Endothelial cell of hepatic sinusoid (primary cell): ENCODE measurements around the gene RBM4.

Experiments
- in situ Hi-C: cut with HindIII; loops from 2 replicates; pipeline ENCODE4 v1.10.0; 2017; ENCODE audit warnings: low sequenced_read_pairs

RBM4 gene

GRCh38 chr11:66687831-66688281 lies 49.4 kb downstream of the RBM4 start:
- in situ Hi-C loops = no loop called here

GRCh38 chr11:66688561-66689534 lies 50.3 kb downstream of the RBM4 start:
- in situ Hi-C loops = no loop called here

- in situ Hi-C loops = no loop called here
Measured at GRCh38 chr11:66689661-66690590, 51.4 kb downstream of the RBM4 start.

- in situ Hi-C loops = no loop called here
Measured at GRCh38 chr11:66691311-66691980, 52.9 kb downstream of the RBM4 start.

GRCh38 chr11:66692446-66692845 lies 53.9 kb downstream of the RBM4 start:
- in situ Hi-C loops = no loop called here

GRCh38 chr11:66692871-66693331 lies 54.4 kb downstream of the RBM4 start:
- in situ Hi-C loops = no loop called here

- in situ Hi-C loops = no loop called here
Measured at GRCh38 chr11:66693356-66694055, 55.0 kb downstream of the RBM4 start.

GRCh38 chr11:66694056-66694410 lies 55.5 kb downstream of the RBM4 start:
- in situ Hi-C loops = no loop called here

GRCh38 chr11:66694732-66695207 lies 56.3 kb downstream of the RBM4 start:
- in situ Hi-C loops = no loop called here
